Esophagus squamous epithelium (tissue), 5 donors: ENCODE data around the gene TDRD5. TPM values are rescaled to one million over a fixed set of nuclear protein-coding genes. Genes with fewer than 3 reads are reported as not detected.
A peak's percentile ranks its signal among the peaks of the same experiment; 100 is the strongest.

Experiments used
- DNase-seq: peaks from one replicate; lab custom pipeline; 2025; lab: John Stamatoyannopoulos, UW
- H3K27ac ChIP-seq, 4 donors: fragments of 200-600 bp; sonication (generic); one replicate each; pipeline ENCODE4 v1.5.1; 2016 to 2019; ENCODE audit warnings: mild to moderate bottlenecking in 1 of 4
- H3K27me3 ChIP-seq, 4 donors: fragments of 200-600 bp; sonication (generic); 1 replicate in 3 of 4; 2 replicates in 1 of 4; pipeline versions ENCODE4 v1.5.1 to v1.6.0; 2017 to 2021; ENCODE audit warnings: antibody characterized with exemption in 1 of 4
- H3K36me3 ChIP-seq, 3 donors: fragments of 200-600 bp; sonication (generic); one replicate each; pipeline ENCODE4 v1.5.1; 2016 to 2019
- H3K4me1 ChIP-seq, 3 donors: fragments of 200-600 bp; sonication (generic); one replicate each; pipeline ENCODE4 v1.5.1; 2017 to 2019
- H3K4me3 ChIP-seq, 4 donors: fragments of 200-600 bp; sonication (generic); 1 replicate in 3 of 4; 2 replicates in 1 of 4; pipeline ENCODE4 v1.5.1; 2016 to 2019; ENCODE audit warnings: mild to moderate bottlenecking in 2 of 4, moderate library complexity in 1 of 4
- H3K9me3 ChIP-seq, 3 donors: fragments of 200-600 bp; sonication (generic); one replicate each; pipeline ENCODE4 v1.5.1; 2016 to 2019
- POLR2A ChIP-seq, 4 donors: fragments of 450-650 bp; IDR thresholded peaks; one replicate each; pipeline ENCODE4 v1.6.1; 2017; ENCODE audit warnings: antibody characterized with exemption in 4 of 4, mild to moderate bottlenecking in 4 of 4, moderate library complexity in 3 of 4
- WGBS, 2 donors: methylation state at CpG; one replicate each; pipeline ENCODE4 v1.1.5; 2018; 5-methylcytosine and 5-hydroxymethylcytosine counted together
- intact Hi-C: fragments of 100-400 bp; cut with DNase I; formaldehyde crosslinking; loops from one replicate; pipeline ENCODE4 v1.15.0; 2022
- total RNA-seq, 4 donors: library from RNA; depleted of rRNA; stranded (reverse); fragments of >200 nt; gene quantifications; one replicate each; pipeline ENCODE4 v1.1.0, GENCODE V29; 2016
- TF ChIP-seq, protein P1 (sequence below), 6 experiments: fragments of 450-650 bp in 4 of 6; fragments of 200-600 bp in 2 of 6; sonication (generic) in 2 of 6; IDR thresholded peaks; one replicate each; pipeline ENCODE4 v1.5.1; 2016 to 2019; ENCODE audit warnings: antibody characterized with exemption in 6 of 6, mild to moderate bottlenecking in 4 of 6, moderate library complexity in 4 of 6
- donor health status: DM: yes; HTN: yes; CAD: no.

TDRD5 gene
- total RNA-seq, 4 donors from 2014 or later, result 0.15 to 0.72 (median 0.37) TPM

DNA sequence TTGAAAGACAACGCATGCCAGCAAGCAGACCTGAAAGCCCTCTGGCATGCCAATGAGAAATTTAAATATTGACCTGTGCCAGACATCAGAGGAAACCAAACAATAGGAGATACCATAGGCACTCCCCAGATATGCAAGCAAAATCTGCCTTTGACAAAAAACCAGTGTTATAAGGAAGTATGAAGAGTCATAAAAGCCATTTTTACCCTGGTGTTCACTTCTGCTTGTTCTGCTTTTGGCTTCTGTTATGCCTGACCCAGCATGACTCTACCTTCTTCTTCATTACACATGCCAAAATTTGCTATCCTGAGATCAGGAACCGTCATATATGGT, 42.3 kb upstream of the TDRD5 start:
- H3K27ac ChIP-seq, result no peak overlapping the region
- intact Hi-C loops, result no loop called here
- H3K4me3 ChIP-seq, result no peak overlapping the region
- 75 to 76% methylated on average over 2 of the region's 2 CpGs for WGBS, 2 donors
- no peaks in the 10 kb centered on the region for H3K4me1 ChIP-seq
- no peaks in the 10 kb centered on the region for H3K36me3 ChIP-seq
- no peaks in the 10 kb centered on the region for H3K9me3 ChIP-seq
- no peak for TF ChIP-seq POLR2A (IDR thresholded peaks at IDR 0.05)
- TF ChIP-seq, protein P1, sequence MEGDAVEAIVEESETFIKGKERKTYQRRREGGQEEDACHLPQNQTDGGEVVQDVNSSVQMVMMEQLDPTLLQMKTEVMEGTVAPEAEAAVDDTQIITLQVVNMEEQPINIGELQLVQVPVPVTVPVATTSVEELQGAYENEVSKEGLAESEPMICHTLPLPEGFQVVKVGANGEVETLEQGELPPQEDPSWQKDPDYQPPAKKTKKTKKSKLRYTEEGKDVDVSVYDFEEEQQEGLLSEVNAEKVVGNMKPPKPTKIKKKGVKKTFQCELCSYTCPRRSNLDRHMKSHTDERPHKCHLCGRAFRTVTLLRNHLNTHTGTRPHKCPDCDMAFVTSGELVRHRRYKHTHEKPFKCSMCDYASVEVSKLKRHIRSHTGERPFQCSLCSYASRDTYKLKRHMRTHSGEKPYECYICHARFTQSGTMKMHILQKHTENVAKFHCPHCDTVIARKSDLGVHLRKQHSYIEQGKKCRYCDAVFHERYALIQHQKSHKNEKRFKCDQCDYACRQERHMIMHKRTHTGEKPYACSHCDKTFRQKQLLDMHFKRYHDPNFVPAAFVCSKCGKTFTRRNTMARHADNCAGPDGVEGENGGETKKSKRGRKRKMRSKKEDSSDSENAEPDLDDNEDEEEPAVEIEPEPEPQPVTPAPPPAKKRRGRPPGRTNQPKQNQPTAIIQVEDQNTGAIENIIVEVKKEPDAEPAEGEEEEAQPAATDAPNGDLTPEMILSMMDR (IDR thresholded peaks at IDR 0.05), result no peak
- no peaks in the 10 kb centered on the region for H3K27me3 ChIP-seq
- no peak for DNase-seq

DNA sequence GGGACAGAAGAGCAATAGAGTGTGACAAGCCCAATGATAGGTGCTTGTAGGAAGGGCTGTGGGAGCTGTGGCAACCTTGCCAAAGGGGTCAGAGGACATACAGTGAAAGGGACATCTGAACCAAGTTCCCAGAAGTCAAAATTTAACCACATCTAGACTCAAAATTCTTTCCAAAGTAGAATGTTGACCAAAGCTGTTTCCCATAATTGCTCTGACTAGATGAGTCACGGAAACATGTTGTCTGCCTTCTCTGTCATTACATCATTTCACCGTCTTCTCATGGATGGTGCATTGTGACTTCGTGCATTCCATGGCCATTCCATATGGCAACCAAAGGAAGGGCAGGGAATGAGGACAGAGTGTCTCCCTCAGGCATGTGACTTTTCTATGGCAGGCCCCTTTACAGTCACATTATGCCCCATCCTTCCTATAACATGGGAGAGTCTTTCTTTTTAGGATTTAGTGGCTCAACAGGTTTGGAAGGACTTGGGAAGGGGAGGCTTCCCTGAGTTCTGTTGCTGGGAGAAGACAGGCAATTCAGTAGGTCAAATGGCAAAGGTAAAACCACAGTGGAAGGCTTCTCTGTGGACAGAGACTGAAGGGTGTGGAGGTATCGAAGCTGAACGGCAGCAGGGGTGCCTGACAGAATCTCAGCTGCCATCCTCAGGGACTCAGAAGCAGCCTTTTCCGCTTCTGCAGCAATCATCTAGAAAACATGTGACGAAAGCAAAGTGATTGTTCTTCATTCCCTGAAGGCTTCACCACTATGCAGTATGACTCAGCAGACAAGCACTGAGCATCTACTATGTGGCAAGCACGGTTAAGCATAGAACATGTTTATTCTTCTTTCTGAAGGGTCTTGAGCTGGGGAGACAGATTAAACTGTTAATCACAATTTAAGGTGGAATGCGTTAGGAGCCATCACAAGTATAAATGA, 40.6 kb upstream of the TDRD5 start:
- TF ChIP-seq POLR2A (IDR thresholded peaks at IDR 0.05), result no peak
- TF ChIP-seq, protein P1 (IDR thresholded peaks at IDR 0.05), result no peak
- Histone ChIP-seq H3K27me3 (no peaks in the 10 kb centered on the region), H3K9me3 (no peaks in the 10 kb centered on the region), H3K27ac (no peak overlapping the region), H3K4me1 (no peaks in the 10 kb centered on the region), H3K36me3 (no peaks in the 10 kb centered on the region), H3K4me3 (no peak overlapping the region)
- no peak for DNase-seq
- intact Hi-C loops, result no loop called here
- WGBS, 2 donors, result 35 to 39% methylated on average over 9 of the region's 9 CpGs

DNA sequence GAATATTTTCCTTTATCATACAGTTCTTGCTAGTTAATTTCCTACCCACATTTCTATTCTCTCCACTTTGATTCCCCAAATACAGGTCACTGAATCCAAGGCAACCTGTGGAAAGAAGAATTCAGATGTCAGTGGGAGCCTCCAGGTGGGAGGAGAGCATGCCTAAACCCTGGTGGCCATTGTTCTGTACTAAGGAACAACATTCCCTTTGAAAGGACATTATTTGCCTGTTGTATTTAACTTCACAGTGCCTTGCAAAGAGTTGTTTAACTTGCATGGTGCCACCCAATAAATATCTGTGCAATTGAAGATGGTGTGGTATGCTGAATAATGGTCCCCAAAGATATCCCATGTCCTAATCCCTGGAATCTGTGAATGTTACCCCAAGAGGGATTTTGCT, 37.2 kb upstream of the TDRD5 start:
- Histone ChIP-seq H3K4me1 (no peaks in the 10 kb centered on the region), H3K9me3 (no peaks in the 10 kb centered on the region), H3K36me3 (no peaks in the 10 kb centered on the region), H3K4me3 (no peak overlapping the region), H3K27ac (no peak overlapping the region), H3K27me3 (no peaks in the 10 kb centered on the region)
- TF ChIP-seq POLR2A (IDR thresholded peaks at IDR 0.05), result no peak
- TF ChIP-seq, protein P1 (IDR thresholded peaks at IDR 0.05), result no peak
- intact Hi-C loops, result no loop called here
- no peak for DNase-seq

DNA sequence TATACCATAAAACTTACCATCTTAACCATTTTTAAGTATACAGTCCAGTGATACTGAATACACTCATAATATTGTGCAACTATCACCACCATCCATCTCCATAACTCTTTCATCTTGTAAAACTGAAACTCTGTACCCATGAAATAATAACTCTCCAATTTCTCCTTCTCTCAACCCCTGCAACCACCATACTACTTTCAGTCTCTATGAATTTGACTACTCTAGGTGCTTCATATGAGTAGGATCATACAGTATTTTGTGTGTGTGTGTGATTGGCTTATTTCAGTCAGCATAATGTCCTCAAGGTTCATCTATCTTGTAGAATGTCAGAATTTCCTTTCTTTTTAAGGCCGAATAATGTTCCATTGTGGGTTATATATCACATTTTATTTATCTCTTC, 33.6 kb upstream of the TDRD5 start:
- no peak for DNase-seq
- intact Hi-C loops, result no loop called here
- WGBS, 2 donors, result 88 to 100% methylated on average over 1 of the region's 1 CpG
- Histone ChIP-seq H3K9me3 (no peaks in the 10 kb centered on the region), H3K27me3 (peaks cover 0 to 4% (median 0%) of the 10 kb centered on the region in 4 donors), H3K27ac (no peak overlapping the region), H3K4me3 (no peak overlapping the region), H3K36me3 (no peaks in the 10 kb centered on the region), H3K4me1 (no peaks in the 10 kb centered on the region)
- TF ChIP-seq POLR2A (IDR thresholded peaks at IDR 0.05), result no peak
- TF ChIP-seq, protein P1 (IDR thresholded peaks at IDR 0.05), result no peak

DNA sequence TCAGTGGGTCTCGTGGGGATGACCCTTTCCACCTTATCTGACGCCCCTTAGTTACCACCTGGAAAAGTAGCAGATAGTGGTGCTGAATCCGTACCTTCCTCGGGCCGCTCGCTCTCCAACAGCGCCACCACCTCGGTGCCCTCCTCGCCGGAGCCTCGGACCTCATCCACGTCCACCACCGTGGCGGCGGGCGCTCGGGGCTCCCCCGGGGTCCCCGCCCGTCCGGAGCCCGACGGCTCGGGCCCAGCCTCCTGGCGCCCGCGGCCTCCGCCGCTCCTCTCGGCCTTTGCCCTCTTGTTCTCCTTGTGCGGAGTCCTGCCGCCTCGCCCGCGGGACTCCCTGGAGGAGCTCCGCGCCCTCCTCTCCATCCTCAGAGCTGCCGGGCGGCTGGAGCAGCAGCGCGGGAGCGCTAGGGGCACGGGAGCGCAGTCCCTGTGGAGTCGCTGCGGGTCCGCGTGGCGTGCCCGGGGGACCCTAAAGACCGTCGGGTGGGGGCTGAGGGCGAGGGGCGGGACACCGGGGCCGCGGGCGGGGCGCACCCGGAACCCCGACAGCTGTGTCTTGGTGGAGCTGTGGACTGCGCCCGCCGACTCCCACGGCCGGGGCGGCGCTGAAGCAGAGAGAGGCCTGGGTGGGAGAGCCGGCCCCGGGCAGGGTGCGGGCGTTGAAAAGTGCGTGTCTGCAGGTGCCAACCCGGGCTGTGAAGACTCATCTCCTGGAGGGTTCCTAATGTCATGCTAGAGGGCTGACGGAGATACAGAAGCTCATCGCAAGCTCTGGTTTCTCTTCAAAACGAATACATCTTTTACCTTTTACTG, 15.9 kb upstream of the TDRD5 start, which contains the start of gene NPHS2:
TSS of gene NPHS2 (minus strand) at position 452 of the 818 bp plus-strand sequence. CDS start at position 368, 84 bp downstream.
- Histone ChIP-seq H3K27ac (no peak within 1 kb of the TSS), H3K27me3 (peaks cover 3 to 70% (median 8%) of the 10 kb centered on the region in 4 donors), H3K4me1 (peaks cover 0 to 9% (median 6%) of the 10 kb centered on the region in 3 donors), H3K4me3 (peak within 1 kb of the TSS in 1 of 4 donors; percentile 22), H3K36me3 (no peaks in the 10 kb centered on the region), H3K9me3 (no peaks in the 10 kb centered on the region)
- TF ChIP-seq, protein P1 (IDR thresholded peaks at IDR 0.05), result no peak
- no peak for TF ChIP-seq POLR2A (IDR thresholded peaks at IDR 0.05)
- intact Hi-C loops, result no loop called here
- WGBS, 2 donors, result 12 to 24% methylated on average over 15 to 31 of the region's 77 CpGs
- DNase-seq, result no peak
